ENCODE measurements around the gene HSPA1L. TPM values are rescaled to one million over a fixed set of nuclear protein-coding genes. Genes with fewer than 3 reads are reported as not detected.
"Not testable (repeated sequence)": the region's sequence is repeated elsewhere in the genome, so short reads cannot be mapped to it uniquely, and the experiment has no call there.

The HSPA1L gene
- 1.2 TPM for polyA plus RNA-seq (2013)

- Histone ChIP-seq H3K4me3 (ENCODE audit: control insufficient read depth in 1 of 7, extremely low read depth in 1 of 7, insufficient read depth in 4 of 7, low read depth in 2 of 7, low read length in 6 of 7) (peak within 1 kb of the TSS; percentile 69 to 98 (median 88)), H3K27me3 (replicated peaks in 2 of 5; ENCODE audit: control insufficient read depth in 4 of 5, insufficient read depth in 5 of 5, low read length in 4 of 5) (no peaks in the 10 kb centered on the region), H3K4me1 (ENCODE audit: control extremely low read depth in 1 of 4, control insufficient read depth in 4 of 4, insufficient read depth in 4 of 4, low read length in 3 of 4) (peaks cover 16 to 38% (median 27%) of the 10 kb centered on the region in 4 experiments), H3K9me3 (ENCODE audit: control extremely low read depth in 1 of 5, control insufficient read depth in 4 of 5, insufficient read depth in 2 of 5, low read depth in 1 of 5, low read length in 4 of 5) (no peaks in the 10 kb centered on the region), H3K27ac (ENCODE audit: insufficient read depth in 1 of 2, low read depth in 1 of 2, low read length in 2 of 2, poor library complexity in 1 of 2, severe bottlenecking in 2 of 2) (peak within 1 kb of the TSS; percentile 58 to 83), H3K36me3 (ENCODE audit: control insufficient read depth in 4 of 4, insufficient read depth in 4 of 4, low read length in 3 of 4) (no peaks in the 10 kb centered on the region)
- DNase-seq: peak; percentile 86 to 91 (median 90)
- ChIA-PET POLR2A (interaction anchor here (0.8 to 1.9 kb wide), 4 partner anchors 9 to 19 kb away, joined by 4 to 14 read pairs (median 6); partner anchors contain the start of genes HSPA1B, LSM2 and VARS1), CTCF (interaction anchor here (0.7 to 3.9 kb wide), 8 partner anchors 10 to 85 kb away, joined by 3 to 13 read pairs (median 4); partner anchors contain the start of genes DDAH2, HSPA1B and VARS1)
- 0% methylated on average over 34 of the region's 56 CpGs for WGBS (ENCODE audit: insufficient coverage)
Observed at GRCh38 chr6:31815025-31815838, at the start of gene HSPA1L, which contains the start of gene HSPA1A. HSPA1L (minus strand) TSS chr6:31815283; CDS start chr6:31811972, 3,311 bp downstream. HSPA1A (plus strand) TSS chr6:31815543; CDS start chr6:31815757, 214 bp downstream.

GRCh38 chr6:31864818-31865204 is 49.7 kb upstream of the HSPA1L start:
- DNase-seq: no peak
- Histone ChIP-seq H3K4me1 (ENCODE audit: control extremely low read depth in 1 of 4, control insufficient read depth in 4 of 4, insufficient read depth in 4 of 4, low read length in 3 of 4) (peaks cover 0 to 29% (median 19%) of the 10 kb centered on the region in 4 experiments), H3K9me3 (ENCODE audit: control extremely low read depth in 1 of 5, control insufficient read depth in 4 of 5, insufficient read depth in 2 of 5, low read depth in 1 of 5, low read length in 4 of 5) (no peaks in the 10 kb centered on the region), H3K27ac (ENCODE audit: insufficient read depth in 1 of 2, low read depth in 1 of 2, low read length in 2 of 2, poor library complexity in 1 of 2, severe bottlenecking in 2 of 2) (no peak overlapping the region), H3K4me3 (ENCODE audit: control insufficient read depth in 1 of 7, extremely low read depth in 1 of 7, insufficient read depth in 4 of 7, low read depth in 2 of 7, low read length in 6 of 7) (peak overlapping the region in 1 of 7 experiments; percentile 88), H3K27me3 (replicated peaks in 2 of 5; ENCODE audit: control insufficient read depth in 4 of 5, insufficient read depth in 5 of 5, low read length in 4 of 5) (no peaks in the 10 kb centered on the region), H3K36me3 (ENCODE audit: control insufficient read depth in 4 of 4, insufficient read depth in 4 of 4, low read length in 3 of 4) (peaks cover 3 to 16% (median 10%) of the 10 kb centered on the region in 4 experiments)
- ChIA-PET CTCF (interaction anchor here (0.7 to 4.0 kb wide), 9 partner anchors 11 to 319 kb away, joined by 3 to 14 read pairs (median 5); partner anchors contain the start of gene ATP6V1G2), POLR2A (interaction anchor here (0.8 to 1.4 kb wide), 3 partner anchors 29 to 65 kb away, joined by 3 to 8 read pairs (median 5); partner anchors contain the start of gene EHMT2)
- WGBS (ENCODE audit: insufficient coverage): 96% methylated on average over 6 of the region's 8 CpGs

GRCh38 chr6:31864123-31864562 is 49.1 kb upstream of the HSPA1L start:
- H3K4me3 ChIP-seq (ENCODE audit: control insufficient read depth in 1 of 7, extremely low read depth in 1 of 7, insufficient read depth in 4 of 7, low read depth in 2 of 7, low read length in 6 of 7): peak overlapping the region; percentile 41 to 96 (median 85)
- H3K36me3 ChIP-seq (ENCODE audit: control insufficient read depth in 4 of 4, insufficient read depth in 4 of 4, low read length in 3 of 4): peaks cover 7 to 23% (median 14%) of the 10 kb centered on the region in 4 experiments
- H3K4me1 ChIP-seq (ENCODE audit: control extremely low read depth in 1 of 4, control insufficient read depth in 4 of 4, insufficient read depth in 4 of 4, low read length in 3 of 4): peaks cover 0 to 29% (median 19%) of the 10 kb centered on the region in 4 experiments
- not testable (repeated sequence) for H3K27me3 ChIP-seq (replicated peaks in 2 of 5; ENCODE audit: control insufficient read depth in 4 of 5, insufficient read depth in 5 of 5, low read length in 4 of 5); H3K9me3 ChIP-seq (ENCODE audit: control extremely low read depth in 1 of 5, control insufficient read depth in 4 of 5, insufficient read depth in 2 of 5, low read depth in 1 of 5, low read length in 4 of 5); DNase-seq
- H3K27ac ChIP-seq (ENCODE audit: insufficient read depth in 1 of 2, low read depth in 1 of 2, low read length in 2 of 2, poor library complexity in 1 of 2, severe bottlenecking in 2 of 2): peak overlapping the region in 1 of 2 experiments; percentile 89
- CTCF ChIA-PET: interaction anchor here (0.6 to 4.0 kb wide), 12 partner anchors 12 to 357 kb away, joined by 3 to 14 read pairs (median 3); partner anchors contain the start of gene ABHD16A
- 20% methylated on average over 8 of the region's 16 CpGs for WGBS (ENCODE audit: insufficient coverage)
- POLR2A ChIA-PET: interaction anchor here (0.7 to 1.4 kb wide), 4 partner anchors 34 to 234 kb away, joined by 3 to 8 read pairs (median 5); partner anchors contain the start of gene EHMT2

GRCh38 chr6:31862344-31863235 is 47.5 kb upstream of the HSPA1L start, which contains the start of gene NEU1:
NEU1 (minus strand) TSS chr6:31862821; CDS start chr6:31862776, 45 bp downstream.
- peaks cover 0 to 29% (median 19%) of the 10 kb centered on the region in 4 experiments for H3K4me1 ChIP-seq (ENCODE audit: control extremely low read depth in 1 of 4, control insufficient read depth in 4 of 4, insufficient read depth in 4 of 4, low read length in 3 of 4)
- peak within 1 kb of the TSS; percentile 66 to 89 for H3K27ac ChIP-seq (ENCODE audit: insufficient read depth in 1 of 2, low read depth in 1 of 2, low read length in 2 of 2, poor library complexity in 1 of 2, severe bottlenecking in 2 of 2)
- WGBS (ENCODE audit: insufficient coverage): under 1% methylated on average over 53 of the region's 64 CpGs
- POLR2A ChIA-PET: interaction anchor here (0.6 to 2.2 kb wide), 9 partner anchors 10 to 210 kb away, joined by 3 to 18 read pairs (median 4); partner anchors contain the start of gene BAG6
- H3K9me3 ChIP-seq (ENCODE audit: control extremely low read depth in 1 of 5, control insufficient read depth in 4 of 5, insufficient read depth in 2 of 5, low read depth in 1 of 5, low read length in 4 of 5): no peaks in the 10 kb centered on the region
- CTCF ChIA-PET: interaction anchor here (0.6 to 4.0 kb wide), 8 partner anchors 13 to 159 kb away, joined by 3 to 14 read pairs (median 3); partner anchors contain the start of gene ABHD16A
- peak within 1 kb of the TSS; percentile 69 to 96 (median 87) for H3K4me3 ChIP-seq (ENCODE audit: control insufficient read depth in 1 of 7, extremely low read depth in 1 of 7, insufficient read depth in 4 of 7, low read depth in 2 of 7, low read length in 6 of 7)
- H3K27me3 ChIP-seq (replicated peaks in 2 of 5; ENCODE audit: control insufficient read depth in 4 of 5, insufficient read depth in 5 of 5, low read length in 4 of 5): no peaks in the 10 kb centered on the region
- peak; percentile 100 for DNase-seq
- H3K36me3 ChIP-seq (ENCODE audit: control insufficient read depth in 4 of 4, insufficient read depth in 4 of 4, low read length in 3 of 4): peaks cover 9 to 33% (median 14%) of the 10 kb centered on the region in 4 experiments

GRCh38 chr6:31861919-31862343 is 46.8 kb upstream of the HSPA1L start:
- POLR2A ChIA-PET: interaction anchor here (1.0 to 2.2 kb wide), 3 partner anchors 9 to 26 kb away, joined by 3 to 18 read pairs (median 3); no protein-coding TSS in a partner anchor
- Histone ChIP-seq H3K36me3 (ENCODE audit: control insufficient read depth in 4 of 4, insufficient read depth in 4 of 4, low read length in 3 of 4) (peaks cover 9 to 39% (median 16%) of the 10 kb centered on the region in 4 experiments), H3K4me3 (ENCODE audit: control insufficient read depth in 1 of 7, extremely low read depth in 1 of 7, insufficient read depth in 4 of 7, low read depth in 2 of 7, low read length in 6 of 7) (peak overlapping the region; percentile 69 to 96 (median 87)), H3K4me1 (ENCODE audit: control extremely low read depth in 1 of 4, control insufficient read depth in 4 of 4, insufficient read depth in 4 of 4, low read length in 3 of 4) (peaks cover 0 to 29% (median 19%) of the 10 kb centered on the region in 4 experiments), H3K27ac (ENCODE audit: insufficient read depth in 1 of 2, low read depth in 1 of 2, low read length in 2 of 2, poor library complexity in 1 of 2, severe bottlenecking in 2 of 2) (peak overlapping the region; percentile 50 to 86), H3K27me3 (replicated peaks in 2 of 5; ENCODE audit: control insufficient read depth in 4 of 5, insufficient read depth in 5 of 5, low read length in 4 of 5) (no peaks in the 10 kb centered on the region), H3K9me3 (ENCODE audit: control extremely low read depth in 1 of 5, control insufficient read depth in 4 of 5, insufficient read depth in 2 of 5, low read depth in 1 of 5, low read length in 4 of 5) (no peaks in the 10 kb centered on the region)
- DNase-seq: no peak
- WGBS (ENCODE audit: insufficient coverage): 59% methylated on average over 15 of the region's 17 CpGs
- CTCF ChIA-PET: interaction anchor here (0.9 to 4.0 kb wide), 2 partner anchors 14 to 23 kb away, joined by 3 to 14 read pairs; no protein-coding TSS in a partner anchor

- H3K27ac ChIP-seq (ENCODE audit: insufficient read depth in 1 of 2, low read depth in 1 of 2, low read length in 2 of 2, poor library complexity in 1 of 2, severe bottlenecking in 2 of 2): no peak overlapping the region
- H3K4me3 ChIP-seq (ENCODE audit: control insufficient read depth in 1 of 7, extremely low read depth in 1 of 7, insufficient read depth in 4 of 7, low read depth in 2 of 7, low read length in 6 of 7): no peak overlapping the region
- CTCF ChIA-PET: no interaction called here
- H3K4me1 ChIP-seq (ENCODE audit: control extremely low read depth in 1 of 4, control insufficient read depth in 4 of 4, insufficient read depth in 4 of 4, low read length in 3 of 4): peaks cover 0 to 29% (median 19%) of the 10 kb centered on the region in 4 experiments
- no peaks in the 10 kb centered on the region for H3K27me3 ChIP-seq (replicated peaks in 2 of 5; ENCODE audit: control insufficient read depth in 4 of 5, insufficient read depth in 5 of 5, low read length in 4 of 5)
- peaks cover 9 to 39% (median 16%) of the 10 kb centered on the region in 4 experiments for H3K36me3 ChIP-seq (ENCODE audit: control insufficient read depth in 4 of 4, insufficient read depth in 4 of 4, low read length in 3 of 4)
- H3K9me3 ChIP-seq (ENCODE audit: control extremely low read depth in 1 of 5, control insufficient read depth in 4 of 5, insufficient read depth in 2 of 5, low read depth in 1 of 5, low read length in 4 of 5): no peaks in the 10 kb centered on the region
- WGBS (ENCODE audit: insufficient coverage): 100% methylated on average over 4 of the region's 7 CpGs
- no peak for DNase-seq
- POLR2A ChIA-PET: no interaction called here
Observed at GRCh38 chr6:31861150-31861549, 46.1 kb upstream of the HSPA1L start.
